Posterior cingulate gyrus (tissue), 11 donors: ENCODE data around the gene CMTM2.
"Not testable (repeated sequence)": the region's sequence is repeated elsewhere in the genome, so short reads cannot be mapped to it uniquely, and the experiment has no call there.

Experiments used
- DNase-seq, 10 donors: peaks; one replicate each; pipeline versions ENCODE4 v3.0.0 to v3.0.0-alpha.2; 2020 to 2021; ENCODE audit warnings: mixed read lengths in 3 of 10
- intact Hi-C: fragments of 100-400 bp; cut with DNase I; formaldehyde crosslinking; loops from one replicate; pipeline ENCODE4 v1.15.1; 2023

Gene CMTM2

GRCh38 chr16:66621973-66622372, 42.7 kb downstream of the CMTM2 start:
- intact Hi-C loops = no loop called here
- peak in 3 of 10 donors; percentile 53 to 90 (median 85) for DNase-seq

GRCh38 chr16:66622863-66623262, 43.6 kb downstream of the CMTM2 start:
- no peak for DNase-seq
- intact Hi-C loops = no loop called here

- DNase-seq = no peak
- intact Hi-C loops = no loop called here
Measured at GRCh38 chr16:66623755-66624154, 44.5 kb downstream of the CMTM2 start.

- peak in 1 of 10 donors; percentile 27 for DNase-seq
- intact Hi-C loops = not testable (repeated sequence)
Measured at GRCh38 chr16:66627611-66628378, 48.5 kb downstream of the CMTM2 start.

GRCh38 chr16:66629856-66630255, 50.6 kb downstream of the CMTM2 start:
- intact Hi-C loops = no loop called here
- no peak for DNase-seq

- intact Hi-C loops, DNase-seq: not testable (repeated sequence)
Measured at GRCh38 chr16:66630561-66631260, 51.4 kb downstream of the CMTM2 start.

GRCh38 chr16:66631558-66631957, 52.3 kb downstream of the CMTM2 start:
- DNase-seq, intact Hi-C loops: not testable (repeated sequence)

- intact Hi-C loops = no loop called here
- no peak for DNase-seq
Measured at GRCh38 chr16:66634527-66635196, 55.4 kb downstream of the CMTM2 start.

- intact Hi-C loops = no loop called here
- peak in 3 of 10 donors; percentile 43 to 81 (median 79) for DNase-seq
Measured at GRCh38 chr16:66635406-66635805, 56.1 kb downstream of the CMTM2 start.

GRCh38 chr16:66636199-66636598, 56.9 kb downstream of the CMTM2 start:
- DNase-seq = no peak
- intact Hi-C loops = no loop called here

- intact Hi-C loops = no loop called here
- no peak for DNase-seq
Measured at GRCh38 chr16:66637806-66638205, 58.5 kb downstream of the CMTM2 start.
